Measurements from ENCODE around the gene MPDZ. TPM values are rescaled to one million over a fixed set of nuclear protein-coding genes. Genes with fewer than 3 reads are reported as not detected.

Gene MPDZ
- total RNA-seq, 1 experiment from 2014 or later, result 15.3 TPM

DNA sequence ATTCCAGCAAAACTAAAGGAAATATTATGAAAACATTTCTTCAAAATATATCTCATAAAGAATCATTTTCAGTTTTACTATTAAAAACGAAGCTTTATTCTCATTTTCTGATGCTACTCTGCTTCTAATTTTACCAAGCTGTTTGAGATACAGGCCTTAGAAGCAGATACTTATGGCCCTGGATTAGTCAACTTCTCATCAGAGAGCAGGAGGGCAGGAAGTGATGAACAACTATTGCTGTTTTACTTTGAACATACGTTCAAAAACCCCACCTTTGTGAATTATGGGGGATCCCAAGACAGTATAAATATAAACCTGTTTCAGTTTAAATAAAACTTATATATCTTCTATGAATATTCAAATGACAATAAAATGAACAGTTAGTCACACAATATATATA is 16.0 kb downstream of the MPDZ start:
- Histone ChIP-seq H3K27me3 (ENCODE audit: insufficient read depth, low read depth) (no peaks in the 10 kb centered on the region), H3F3A (ENCODE audit: insufficient read depth, low read depth) (peaks cover 2% of the 10 kb centered on the region; the same call in 1 of the 2 replicates), H3K79me2 (ENCODE audit: low read depth) (no peaks in the 10 kb centered on the region), H3K4me3 (no peak overlapping the region), H3K4me1 (replicated peaks; ENCODE audit: insufficient read depth) (peaks cover 11% of the 10 kb centered on the region; the same call in 1 of the 2 replicates), H3K9me2 (ENCODE audit: insufficient read depth) (no peaks in the 10 kb centered on the region), H3K27ac (no peak overlapping the region), H3K4me2 (no peak overlapping the region), H2AFZ (no peak overlapping the region), H4K20me1 (ENCODE audit: insufficient read depth) (no peaks in the 10 kb centered on the region), H3K9me3 (ENCODE audit: insufficient read depth, low read depth) (no peaks in the 10 kb centered on the region), H3K36me3 (ENCODE audit: low read depth) (no peaks in the 10 kb centered on the region)
- DNase-seq, result no peak
- CTCF ChIA-PET, result no interaction called here
- no peak for TF ChIP-seq EZH2 (IDR thresholded peaks at IDR 0.05; ENCODE audit: low read depth)
- TF ChIP-seq, protein P1, sequence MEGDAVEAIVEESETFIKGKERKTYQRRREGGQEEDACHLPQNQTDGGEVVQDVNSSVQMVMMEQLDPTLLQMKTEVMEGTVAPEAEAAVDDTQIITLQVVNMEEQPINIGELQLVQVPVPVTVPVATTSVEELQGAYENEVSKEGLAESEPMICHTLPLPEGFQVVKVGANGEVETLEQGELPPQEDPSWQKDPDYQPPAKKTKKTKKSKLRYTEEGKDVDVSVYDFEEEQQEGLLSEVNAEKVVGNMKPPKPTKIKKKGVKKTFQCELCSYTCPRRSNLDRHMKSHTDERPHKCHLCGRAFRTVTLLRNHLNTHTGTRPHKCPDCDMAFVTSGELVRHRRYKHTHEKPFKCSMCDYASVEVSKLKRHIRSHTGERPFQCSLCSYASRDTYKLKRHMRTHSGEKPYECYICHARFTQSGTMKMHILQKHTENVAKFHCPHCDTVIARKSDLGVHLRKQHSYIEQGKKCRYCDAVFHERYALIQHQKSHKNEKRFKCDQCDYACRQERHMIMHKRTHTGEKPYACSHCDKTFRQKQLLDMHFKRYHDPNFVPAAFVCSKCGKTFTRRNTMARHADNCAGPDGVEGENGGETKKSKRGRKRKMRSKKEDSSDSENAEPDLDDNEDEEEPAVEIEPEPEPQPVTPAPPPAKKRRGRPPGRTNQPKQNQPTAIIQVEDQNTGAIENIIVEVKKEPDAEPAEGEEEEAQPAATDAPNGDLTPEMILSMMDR (conservative IDR thresholded peaks at IDR 0.05), result no peak
- intact Hi-C loops (cut with micrococcal nuclease; ENCODE audit: unreplicated experiment), result no loop called here
- BruUV-seq (replicated peaks), result no TSS peak
- POLR2A ChIA-PET (ENCODE audit: unreplicated experiment), result no interaction called here

DNA sequence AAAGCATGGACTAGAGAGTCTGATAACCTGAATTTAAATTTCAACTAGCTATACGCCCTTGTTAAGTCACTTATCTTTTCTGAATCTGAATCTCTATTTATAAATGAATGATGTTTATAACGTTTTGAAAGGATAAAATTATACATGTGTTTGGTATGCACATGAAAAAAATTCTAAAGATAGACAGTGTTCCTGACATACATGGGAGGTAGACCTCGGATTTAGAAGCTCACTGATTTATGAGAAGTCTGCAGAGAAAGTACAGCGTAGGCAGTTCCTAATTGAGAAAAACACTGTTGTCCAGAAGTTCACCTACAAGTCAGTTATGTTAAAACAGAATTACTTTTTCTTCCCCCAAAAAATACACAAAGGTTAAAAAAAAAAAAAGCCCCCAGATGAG is 26.6 kb downstream of the MPDZ start:
- H3K36me3 ChIP-seq (ENCODE audit: low read depth), result no peaks in the 10 kb centered on the region
- no peaks in the 10 kb centered on the region for H3F3A ChIP-seq (ENCODE audit: insufficient read depth, low read depth)
- no peak for TF ChIP-seq EZH2 (IDR thresholded peaks at IDR 0.05; ENCODE audit: low read depth)
- TF ChIP-seq, protein P1 (conservative IDR thresholded peaks at IDR 0.05), result no peak
- CTCF ChIA-PET, result interaction anchor here (0.7 kb wide), 1 partner anchor 849 kb away, joined by 15 read pairs; no protein-coding TSS in a partner anchor
- no peaks in the 10 kb centered on the region for H3K9me2 ChIP-seq (ENCODE audit: insufficient read depth)
- intact Hi-C loops (cut with micrococcal nuclease; ENCODE audit: unreplicated experiment), result no loop called here
- no peak overlapping the region for H3K4me3 ChIP-seq
- no peak for DNase-seq
- H4K20me1 ChIP-seq (ENCODE audit: insufficient read depth), result no peaks in the 10 kb centered on the region
- H3K79me2 ChIP-seq (ENCODE audit: low read depth), result no peaks in the 10 kb centered on the region
- POLR2A ChIA-PET (ENCODE audit: unreplicated experiment), result no interaction called here
- H3K4me2 ChIP-seq, result no peak overlapping the region
- H3K4me1 ChIP-seq (replicated peaks; ENCODE audit: insufficient read depth), result no peaks in the 10 kb centered on the region
- no peak overlapping the region for H2AFZ ChIP-seq
- H3K27ac ChIP-seq, result no peak overlapping the region
- no peaks in the 10 kb centered on the region for H3K9me3 ChIP-seq (ENCODE audit: insufficient read depth, low read depth)
- no peaks in the 10 kb centered on the region for H3K27me3 ChIP-seq (ENCODE audit: insufficient read depth, low read depth)
- no TSS peak for BruUV-seq (replicated peaks)

DNA sequence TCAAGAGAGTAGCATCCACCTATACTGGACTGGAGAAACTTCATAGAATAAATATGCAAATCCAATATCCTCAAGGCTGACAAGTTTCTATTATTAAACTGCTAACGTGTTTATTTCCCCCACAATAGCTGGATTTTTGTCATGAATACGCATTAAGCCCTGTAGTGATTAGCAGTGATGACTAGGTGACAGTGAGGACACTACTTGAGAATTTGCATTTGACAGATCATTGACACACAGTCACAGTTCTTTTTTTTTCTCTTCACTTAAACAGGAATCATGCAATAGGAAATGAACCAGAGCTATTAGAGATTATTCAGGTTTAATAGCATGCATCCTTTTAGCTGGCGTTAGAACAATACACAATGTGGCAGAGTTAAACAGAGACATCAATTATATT is 35.3 kb downstream of the MPDZ start:
- Histone ChIP-seq H3K9me3 (ENCODE audit: insufficient read depth, low read depth) (no peaks in the 10 kb centered on the region), H3K79me2 (ENCODE audit: low read depth) (no peaks in the 10 kb centered on the region), H3K4me3 (no peak overlapping the region), H3K36me3 (ENCODE audit: low read depth) (no peaks in the 10 kb centered on the region), H3F3A (ENCODE audit: insufficient read depth, low read depth) (no peaks in the 10 kb centered on the region), H3K27me3 (ENCODE audit: insufficient read depth, low read depth) (no peaks in the 10 kb centered on the region), H3K4me1 (replicated peaks; ENCODE audit: insufficient read depth) (no peaks in the 10 kb centered on the region), H4K20me1 (ENCODE audit: insufficient read depth) (no peaks in the 10 kb centered on the region), H3K4me2 (no peak overlapping the region), H2AFZ (no peak overlapping the region), H3K9me2 (ENCODE audit: insufficient read depth) (no peaks in the 10 kb centered on the region), H3K27ac (no peak overlapping the region)
- intact Hi-C loops (cut with micrococcal nuclease; ENCODE audit: unreplicated experiment), result no loop called here
- TF ChIP-seq EZH2 (IDR thresholded peaks at IDR 0.05; ENCODE audit: low read depth), result no peak
- TF ChIP-seq, protein P1 (conservative IDR thresholded peaks at IDR 0.05), result no peak
- DNase-seq, result no peak
- CTCF ChIA-PET, result no interaction called here
- no TSS peak for BruUV-seq (replicated peaks)
- POLR2A ChIA-PET (ENCODE audit: unreplicated experiment), result no interaction called here
